ENCODE measurements around the gene NUDT7. TPM values are rescaled to one million over a fixed set of nuclear protein-coding genes. Genes with fewer than 3 reads are reported as not detected.

The NUDT7 gene
- total and polyA plus RNA-seq, 9 of the 15 experiments (the other 6 are each of a cell fraction or from before 2014, with no cell fraction given), result 5.6 to 24.2 (median 10.5) TPM

DNA sequence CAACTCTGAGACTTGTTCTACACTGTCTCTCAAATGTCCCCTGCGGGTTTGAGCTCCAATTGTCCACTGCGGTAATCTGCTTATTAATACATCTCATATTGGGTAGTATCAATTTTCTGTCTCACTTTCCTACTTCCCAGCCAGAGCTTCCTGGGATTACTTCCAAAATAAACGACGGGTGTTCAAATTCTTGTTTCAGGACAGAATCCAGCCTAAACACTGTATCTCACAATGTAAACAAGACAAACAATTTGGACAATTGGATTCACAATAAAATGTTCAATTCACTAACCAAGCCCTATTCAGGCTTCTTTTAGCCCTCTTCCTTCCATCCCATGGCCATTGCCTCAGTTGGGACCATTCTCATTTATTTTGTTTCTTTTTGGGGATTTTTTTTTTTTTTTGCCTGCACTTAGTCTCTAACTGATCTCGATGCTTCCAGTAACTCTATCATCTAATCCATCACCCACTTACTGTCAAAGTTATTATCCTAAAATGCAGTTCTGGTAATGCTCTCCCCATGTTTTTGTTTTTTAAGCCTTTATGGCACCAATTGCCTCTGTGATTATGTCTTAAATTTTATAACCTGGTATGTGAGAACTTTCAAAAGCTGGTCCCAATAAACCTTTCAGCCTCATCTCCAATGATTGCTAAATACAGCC is 64.0 kb downstream of the NUDT7 start (continued):
- TF ChIP-seq AFF4 (CRISPR knock-in tag; IDR thresholded peaks at IDR 0.05) (no peak), MNT (conservative IDR thresholded peaks at IDR 0.05) (no peak), ZBTB12 (CRISPR knock-in tag; IDR thresholded peaks at IDR 0.05) (no peak), GATA2 (CRISPR knock-in tag; IDR thresholded peaks at IDR 0.05) (no peak), EHMT2 (IDR thresholded peaks at IDR 0.05) (no peak), BCL6 (CRISPR knock-in tag; IDR thresholded peaks at IDR 0.05) (no peak), TOE1 (IDR thresholded peaks at IDR 0.05; ENCODE audit: borderline replicate concordance) (no peak), TOE1 (CRISPR knock-in tag; IDR thresholded peaks at IDR 0.05; ENCODE audit: borderline replicate concordance, low read depth) (no peak), NFE2 (IDR thresholded peaks at IDR 0.05; ENCODE audit: low read depth) (no peak), CCAR2 (IDR thresholded peaks at IDR 0.05; ENCODE audit: low read depth, low read length) (no peak), ZNF311 (CRISPR knock-in tag; IDR thresholded peaks at IDR 0.05) (no peak), RBM22 (IDR thresholded peaks at IDR 0.05; ENCODE audit: low read depth, low read length, poor library complexity, severe bottlenecking) (no peak)
- TF ChIP-seq, protein P1, sequence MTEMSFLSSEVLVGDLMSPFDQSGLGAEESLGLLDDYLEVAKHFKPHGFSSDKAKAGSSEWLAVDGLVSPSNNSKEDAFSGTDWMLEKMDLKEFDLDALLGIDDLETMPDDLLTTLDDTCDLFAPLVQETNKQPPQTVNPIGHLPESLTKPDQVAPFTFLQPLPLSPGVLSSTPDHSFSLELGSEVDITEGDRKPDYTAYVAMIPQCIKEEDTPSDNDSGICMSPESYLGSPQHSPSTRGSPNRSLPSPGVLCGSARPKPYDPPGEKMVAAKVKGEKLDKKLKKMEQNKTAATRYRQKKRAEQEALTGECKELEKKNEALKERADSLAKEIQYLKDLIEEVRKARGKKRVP (CRISPR knock-in tag; IDR thresholded peaks at IDR 0.05), result no peak

Data from K562 (cell line).